ENCODE measurements around the gene FTHL17.
A peak's percentile ranks its signal among the peaks of the same experiment; 100 is the strongest.

The FTHL17 gene

GRCh38 chrX:31036895-31037294 lies 34.9 kb downstream of the FTHL17 start:
- peak; percentile 42 for DNase-seq

- DNase-seq, result no peak
These were observed 44.5 kb downstream of the FTHL17 start for GRCh38 chrX:31027351-31027750.

GRCh38 chrX:31024866-31025265 lies 47.0 kb downstream of the FTHL17 start:
- no peak for DNase-seq

GRCh38 chrX:31021537-31021936 lies 50.3 kb downstream of the FTHL17 start:
- DNase-seq, result no peak

Data from NCI-H510A treated with DMSO at 0.1 percent for 48 hours (cell line).